IMR-90 (cell line): Measurements from ENCODE around the gene GAB1.

Experiments
- CHD1 ChIP-seq: IDR thresholded peaks from 2 replicates; pipeline ENCODE4 v1.6.1; 2012; ENCODE audit warnings: low read depth, low read length, improper control_type of control experiment
- MAFK ChIP-seq: IDR thresholded peaks from 2 replicates; pipeline ENCODE4 v1.6.1; 2012; ENCODE audit warnings: low read depth, low read length, improper control_type of control experiment
- MXI1 ChIP-seq: IDR thresholded peaks from 2 replicates; pipeline ENCODE4 v1.6.1; 2012; ENCODE audit warnings: low read depth, mild to moderate bottlenecking, low read length, moderate library complexity, borderline replicate concordance
- POLR2A ChIP-seq: IDR thresholded peaks from 2 replicates; pipeline ENCODE4 v1.6.1; 2012; ENCODE audit warnings: mild to moderate bottlenecking, low read depth, low read length
- RAD21 ChIP-seq: IDR thresholded peaks from 2 replicates; pipeline ENCODE4 v1.6.1; 2012; ENCODE audit warnings: low read length, improper control_type of control experiment
- RFX5 ChIP-seq: IDR thresholded peaks from 2 replicates; pipeline ENCODE4 v1.8.0; 2012; ENCODE audit warnings: low read depth, mild to moderate bottlenecking, low read length, moderate library complexity
- SMC3 ChIP-seq: fragments of 150-350 bp; IDR thresholded peaks from 2 replicates; pipeline ENCODE4 v1.6.1; 2016; ENCODE audit warnings: low read depth, mild to moderate bottlenecking, antibody characterized with exemption, low read length, moderate library complexity
- TF ChIP-seq, protein P1 (sequence below): conservative IDR thresholded peaks from 2 replicates; pipeline ENCODE4 v1.5.1; 2012; ENCODE audit warnings: mild to moderate bottlenecking, low read depth, low read length, improper control_type of control experiment

DNA sequence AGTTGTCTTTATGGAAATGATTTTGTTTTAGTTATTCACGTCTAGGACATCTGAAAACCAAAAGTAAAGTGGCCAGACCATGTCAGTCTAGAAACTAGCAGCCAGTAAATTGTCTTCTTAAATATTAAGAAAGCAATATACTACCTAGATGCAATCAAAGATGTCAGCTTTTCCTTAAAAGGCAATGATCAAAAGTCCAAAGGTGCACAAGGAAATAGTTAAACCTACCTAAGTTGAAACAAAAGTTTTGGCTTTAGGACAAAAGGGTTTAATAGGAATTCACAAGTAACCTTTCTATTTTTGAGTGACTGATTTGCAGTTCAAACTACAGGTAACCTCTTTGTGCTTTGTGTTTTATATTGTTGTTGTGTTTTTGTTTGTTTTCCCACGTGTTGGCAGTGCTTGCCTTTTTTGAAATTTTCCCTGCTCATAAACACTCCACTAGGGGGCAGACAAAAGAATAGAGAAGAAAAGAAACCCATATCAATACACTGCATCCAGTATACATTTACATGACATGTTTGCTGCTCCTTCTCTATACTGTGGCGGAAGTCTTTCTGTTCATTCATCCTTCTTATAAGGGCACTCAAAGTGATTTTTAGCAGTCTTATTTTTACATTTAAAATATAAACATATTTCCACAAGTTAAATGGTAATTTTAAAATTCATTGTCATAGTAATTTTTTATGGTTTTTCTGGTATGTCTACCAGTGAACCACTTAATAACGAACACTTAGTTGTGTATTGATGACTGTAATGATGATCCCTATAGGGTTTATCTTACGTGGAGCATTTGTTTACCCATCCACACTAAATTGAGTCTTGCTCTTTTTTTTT is 62.7 kb downstream of the GAB1 start:
- TF ChIP-seq, protein P1, sequence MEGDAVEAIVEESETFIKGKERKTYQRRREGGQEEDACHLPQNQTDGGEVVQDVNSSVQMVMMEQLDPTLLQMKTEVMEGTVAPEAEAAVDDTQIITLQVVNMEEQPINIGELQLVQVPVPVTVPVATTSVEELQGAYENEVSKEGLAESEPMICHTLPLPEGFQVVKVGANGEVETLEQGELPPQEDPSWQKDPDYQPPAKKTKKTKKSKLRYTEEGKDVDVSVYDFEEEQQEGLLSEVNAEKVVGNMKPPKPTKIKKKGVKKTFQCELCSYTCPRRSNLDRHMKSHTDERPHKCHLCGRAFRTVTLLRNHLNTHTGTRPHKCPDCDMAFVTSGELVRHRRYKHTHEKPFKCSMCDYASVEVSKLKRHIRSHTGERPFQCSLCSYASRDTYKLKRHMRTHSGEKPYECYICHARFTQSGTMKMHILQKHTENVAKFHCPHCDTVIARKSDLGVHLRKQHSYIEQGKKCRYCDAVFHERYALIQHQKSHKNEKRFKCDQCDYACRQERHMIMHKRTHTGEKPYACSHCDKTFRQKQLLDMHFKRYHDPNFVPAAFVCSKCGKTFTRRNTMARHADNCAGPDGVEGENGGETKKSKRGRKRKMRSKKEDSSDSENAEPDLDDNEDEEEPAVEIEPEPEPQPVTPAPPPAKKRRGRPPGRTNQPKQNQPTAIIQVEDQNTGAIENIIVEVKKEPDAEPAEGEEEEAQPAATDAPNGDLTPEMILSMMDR, result peak; percentile 48
- TF ChIP-seq MAFK (no peak), MXI1 (no peak), POLR2A (no peak), SMC3 (peak; percentile 38; the same call in 1 of the 2 replicates), CHD1 (no peak), RFX5 (no peak), RAD21 (peak; percentile 25; the same call in 1 of the 2 replicates)
